AG09309 (cell line): Measurements from ENCODE around the gene TRDN.
"Not testable (repeated sequence)": the region's sequence is repeated elsewhere in the genome, so short reads cannot be mapped to it uniquely, and the experiment has no call there.

Experiments
- DNase-seq: peaks from one replicate; pipeline ENCODE4 v3.0.0-alpha.2; 2010; ENCODE audit warnings: low read depth
- H3K4me3 ChIP-seq: 2 replicates; pipeline ENCODE4 v1.5.1; 2011; ENCODE audit warnings: mild to moderate bottlenecking, low read depth, low read length, moderate library complexity; ENCODE audit not compliant: control insufficient read depth
- TF ChIP-seq, protein P1 (sequence below): IDR thresholded peaks from 2 replicates; pipeline ENCODE4 v1.5.1; 2011; ENCODE audit warnings: mild to moderate bottlenecking, low read depth, low read length, inconsistent platforms; ENCODE audit not compliant: insufficient read depth, control insufficient read depth; ENCODE audit errors: missing control alignments

The TRDN gene

GRCh38 chr6:123288649-123289048, 348.1 kb downstream of the TRDN start:
- no peak for DNase-seq
- H3K4me3 ChIP-seq = no peak overlapping the region
- TF ChIP-seq, protein P1, sequence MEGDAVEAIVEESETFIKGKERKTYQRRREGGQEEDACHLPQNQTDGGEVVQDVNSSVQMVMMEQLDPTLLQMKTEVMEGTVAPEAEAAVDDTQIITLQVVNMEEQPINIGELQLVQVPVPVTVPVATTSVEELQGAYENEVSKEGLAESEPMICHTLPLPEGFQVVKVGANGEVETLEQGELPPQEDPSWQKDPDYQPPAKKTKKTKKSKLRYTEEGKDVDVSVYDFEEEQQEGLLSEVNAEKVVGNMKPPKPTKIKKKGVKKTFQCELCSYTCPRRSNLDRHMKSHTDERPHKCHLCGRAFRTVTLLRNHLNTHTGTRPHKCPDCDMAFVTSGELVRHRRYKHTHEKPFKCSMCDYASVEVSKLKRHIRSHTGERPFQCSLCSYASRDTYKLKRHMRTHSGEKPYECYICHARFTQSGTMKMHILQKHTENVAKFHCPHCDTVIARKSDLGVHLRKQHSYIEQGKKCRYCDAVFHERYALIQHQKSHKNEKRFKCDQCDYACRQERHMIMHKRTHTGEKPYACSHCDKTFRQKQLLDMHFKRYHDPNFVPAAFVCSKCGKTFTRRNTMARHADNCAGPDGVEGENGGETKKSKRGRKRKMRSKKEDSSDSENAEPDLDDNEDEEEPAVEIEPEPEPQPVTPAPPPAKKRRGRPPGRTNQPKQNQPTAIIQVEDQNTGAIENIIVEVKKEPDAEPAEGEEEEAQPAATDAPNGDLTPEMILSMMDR = no peak

- DNase-seq = no peak
- H3K4me3 ChIP-seq = no peak overlapping the region
- TF ChIP-seq, protein P1 = no peak
These were observed 360.2 kb downstream of the TRDN start for GRCh38 chr6:123276546-123276980.

DNA sequence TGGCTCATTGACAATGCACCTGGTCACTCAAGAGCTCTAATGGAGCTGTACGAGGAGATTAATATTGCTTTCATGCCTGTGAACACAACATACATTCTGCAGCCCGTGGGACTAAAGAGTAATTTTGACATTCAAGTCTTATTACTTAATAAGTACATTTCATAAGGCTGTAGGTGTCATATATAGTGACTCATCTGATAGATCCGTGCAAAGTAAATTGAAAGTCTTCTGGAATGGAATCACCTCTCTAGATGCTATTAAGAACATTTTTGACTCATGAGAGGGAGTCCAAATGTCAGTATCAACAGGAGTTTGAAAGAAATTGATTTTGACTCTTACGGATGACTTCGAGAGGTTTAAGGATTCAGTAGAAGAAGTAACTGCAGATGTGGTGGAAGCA, 372.8 kb downstream of the TRDN start:
- H3K4me3 ChIP-seq = no peak overlapping the region
- DNase-seq = no peak
- TF ChIP-seq, protein P1 = no peak

DNA sequence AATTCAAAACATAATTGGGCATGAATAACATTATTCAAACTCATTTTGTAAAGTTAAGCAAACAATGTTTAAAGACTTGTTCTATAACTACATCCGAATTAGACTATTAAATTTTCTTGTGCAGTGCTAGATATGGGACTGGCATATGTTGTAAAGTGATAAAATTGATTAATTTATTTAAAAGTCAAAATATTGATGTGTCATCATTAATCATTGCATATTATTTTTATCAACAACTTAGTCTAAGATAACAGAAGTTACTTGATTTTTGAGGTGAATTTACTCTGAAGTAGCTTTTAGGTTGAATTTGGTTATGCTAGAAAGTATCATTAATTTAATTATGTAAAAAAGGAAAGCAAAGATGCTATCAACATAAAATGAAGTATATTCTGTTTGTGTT, 396.1 kb downstream of the TRDN start:
- TF ChIP-seq, protein P1 = no peak
- DNase-seq = no peak
- no peak overlapping the region for H3K4me3 ChIP-seq

- TF ChIP-seq, protein P1 = no peak
- no peak overlapping the region for H3K4me3 ChIP-seq
- no peak for DNase-seq
These were observed 403.4 kb downstream of the TRDN start for GRCh38 chr6:123233336-123233735.

DNA sequence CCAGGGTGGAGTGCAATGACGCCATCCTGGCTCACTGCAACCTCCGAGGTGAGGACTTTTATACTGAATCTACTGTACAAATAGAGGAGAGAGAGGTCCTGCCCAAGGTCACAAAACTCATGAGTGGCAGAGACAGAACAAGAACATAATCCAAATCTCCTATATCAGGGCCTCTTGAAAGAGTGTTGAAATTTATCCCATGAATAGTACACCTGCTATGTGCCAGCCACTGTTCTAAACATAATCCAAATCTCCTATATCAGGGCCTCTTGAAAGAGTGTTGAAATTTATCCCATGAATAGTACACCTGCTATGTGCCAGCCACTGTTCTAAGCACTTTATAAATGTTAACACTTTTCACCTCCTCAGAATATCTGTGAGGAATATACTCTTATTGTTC, 409.0 kb downstream of the TRDN start:
- DNase-seq, H3K4me3 ChIP-seq: not testable (repeated sequence)

- no peak for DNase-seq
- TF ChIP-seq, protein P1 = no peak
- no peak overlapping the region for H3K4me3 ChIP-seq
These were observed 410.4 kb downstream of the TRDN start for GRCh38 chr6:123226398-123226797.
